Measurements from ENCODE around the gene CBLC.
"Not testable (repeated sequence)": the region's sequence is repeated elsewhere in the genome, so short reads cannot be mapped to it uniquely, and the experiment has no call there.

CBLC gene

DNA sequence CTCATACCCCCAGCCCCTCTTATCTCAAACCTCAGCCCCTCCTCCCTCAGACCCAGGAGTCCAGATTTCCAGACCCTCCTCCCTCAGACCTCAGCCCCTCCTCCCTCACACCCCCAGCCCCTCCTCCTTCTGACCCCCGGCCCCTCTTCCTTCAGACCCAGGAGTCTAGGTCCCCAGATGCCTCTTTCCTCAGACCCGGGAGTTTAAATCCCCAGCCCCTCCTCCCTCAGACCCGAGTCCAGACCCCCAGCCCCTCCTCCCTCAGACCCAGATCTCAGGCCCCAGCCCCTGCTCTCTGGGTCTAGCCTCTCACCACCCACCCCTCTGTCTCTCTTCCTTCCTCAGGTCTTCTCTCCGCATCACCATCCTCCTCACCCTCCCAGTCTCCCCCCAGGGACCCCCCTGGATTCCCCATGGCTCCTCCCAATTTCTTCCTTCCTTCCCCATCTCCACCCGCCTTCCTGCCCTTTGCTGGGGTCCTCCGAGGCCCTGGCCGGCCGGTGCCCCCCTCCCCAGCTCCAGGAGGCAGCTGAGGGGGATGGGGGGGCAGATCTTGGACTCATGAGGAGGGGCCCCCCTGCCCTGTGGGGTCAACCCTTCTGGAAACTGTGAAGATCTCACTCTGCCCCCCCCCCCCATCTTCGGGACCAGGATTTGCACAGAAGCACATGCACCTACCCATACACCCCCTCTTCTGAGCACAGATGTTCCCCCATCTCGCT is 18.4 kb upstream of the CBLC start:
- DNase-seq (ENCODE audit: extremely low read depth in 1 of 2, low read depth in 1 of 2), result no peak

DNA sequence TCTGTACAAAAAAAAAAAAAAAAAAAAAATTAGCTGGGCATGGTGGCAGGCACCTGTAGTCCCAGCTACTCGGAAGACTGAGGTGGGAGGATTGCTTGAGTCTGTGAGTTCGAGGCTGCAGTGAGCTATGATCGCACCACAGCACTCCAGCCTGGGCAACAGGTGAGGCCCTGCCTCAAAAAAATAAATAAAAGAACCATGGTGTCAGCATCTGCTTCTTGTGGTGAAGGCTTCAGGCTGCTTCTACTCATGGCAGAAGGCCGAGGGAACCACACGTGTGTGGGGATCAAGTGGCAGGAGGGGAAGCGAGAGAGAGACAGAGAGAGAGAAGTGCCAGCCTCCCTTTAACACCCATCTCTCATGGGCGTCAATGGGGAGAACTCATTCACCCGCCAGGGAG is 15.7 kb upstream of the CBLC start:
- DNase-seq (ENCODE audit: extremely low read depth in 1 of 2, low read depth in 1 of 2), result no peak

DNA sequence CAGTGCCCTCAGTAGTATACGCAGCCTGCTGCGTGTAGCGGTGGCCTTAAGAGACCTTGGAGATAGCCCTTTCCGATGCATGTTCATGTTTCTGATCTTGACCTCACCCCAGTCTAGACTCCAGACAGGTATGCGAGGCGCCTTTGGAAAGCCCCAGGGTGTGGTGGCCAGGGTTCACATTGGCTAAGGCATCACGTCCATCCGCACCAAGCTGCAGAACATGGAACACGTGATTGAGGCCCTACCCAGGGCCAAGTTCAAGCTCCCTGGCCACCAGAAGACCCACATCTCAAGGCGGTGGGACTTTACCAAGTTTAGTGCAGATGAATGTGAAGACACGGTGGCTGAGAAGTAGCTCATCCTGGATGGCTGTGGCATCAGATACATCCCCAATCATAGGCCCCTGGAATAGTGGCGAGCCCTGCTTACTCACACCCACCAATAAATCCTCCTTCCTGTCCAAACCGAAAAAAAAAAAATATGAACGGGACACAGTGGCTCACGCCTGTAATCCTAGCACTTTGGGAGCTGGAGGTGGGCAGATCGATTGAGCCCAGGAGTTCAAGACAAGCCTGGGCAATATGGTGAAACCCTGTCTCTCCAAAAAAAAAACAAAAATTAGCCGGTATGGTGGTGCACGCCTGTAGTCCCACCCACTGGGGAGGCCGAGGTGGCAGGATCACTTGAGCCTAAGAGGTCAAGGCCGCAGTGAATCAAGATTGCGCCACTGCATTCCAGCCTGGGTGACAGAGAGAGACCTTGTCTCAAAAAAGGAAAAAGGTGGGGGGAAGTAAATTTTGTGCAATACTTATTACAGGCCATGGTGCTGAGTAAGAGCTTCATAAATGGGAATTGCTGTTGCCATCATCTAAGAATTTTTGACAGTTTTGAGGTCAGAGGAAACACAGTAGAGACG is 12.4 kb upstream of the CBLC start:
- no peak for DNase-seq (ENCODE audit: extremely low read depth in 1 of 2, low read depth in 1 of 2)

DNA sequence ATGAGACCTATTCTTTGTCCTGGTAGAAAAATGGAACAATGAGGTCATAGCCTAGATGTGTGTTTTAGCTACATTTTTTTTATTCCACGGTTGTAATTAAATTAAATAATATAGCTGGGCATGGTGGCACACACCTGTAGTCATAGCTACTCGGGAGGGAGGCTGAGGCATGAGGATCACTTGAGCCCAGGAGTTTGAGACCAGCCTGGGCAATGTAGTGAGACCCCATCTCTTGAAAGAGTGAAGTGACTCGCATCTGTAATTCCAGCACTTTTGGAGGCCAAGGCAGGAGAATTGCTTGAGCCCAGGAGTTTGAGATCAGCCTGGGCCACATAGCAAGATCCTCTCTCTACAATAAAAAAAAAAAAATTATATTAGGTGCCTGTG is 11.7 kb upstream of the CBLC start:
- DNase-seq (ENCODE audit: extremely low read depth in 1 of 2, low read depth in 1 of 2), result no peak

DNA sequence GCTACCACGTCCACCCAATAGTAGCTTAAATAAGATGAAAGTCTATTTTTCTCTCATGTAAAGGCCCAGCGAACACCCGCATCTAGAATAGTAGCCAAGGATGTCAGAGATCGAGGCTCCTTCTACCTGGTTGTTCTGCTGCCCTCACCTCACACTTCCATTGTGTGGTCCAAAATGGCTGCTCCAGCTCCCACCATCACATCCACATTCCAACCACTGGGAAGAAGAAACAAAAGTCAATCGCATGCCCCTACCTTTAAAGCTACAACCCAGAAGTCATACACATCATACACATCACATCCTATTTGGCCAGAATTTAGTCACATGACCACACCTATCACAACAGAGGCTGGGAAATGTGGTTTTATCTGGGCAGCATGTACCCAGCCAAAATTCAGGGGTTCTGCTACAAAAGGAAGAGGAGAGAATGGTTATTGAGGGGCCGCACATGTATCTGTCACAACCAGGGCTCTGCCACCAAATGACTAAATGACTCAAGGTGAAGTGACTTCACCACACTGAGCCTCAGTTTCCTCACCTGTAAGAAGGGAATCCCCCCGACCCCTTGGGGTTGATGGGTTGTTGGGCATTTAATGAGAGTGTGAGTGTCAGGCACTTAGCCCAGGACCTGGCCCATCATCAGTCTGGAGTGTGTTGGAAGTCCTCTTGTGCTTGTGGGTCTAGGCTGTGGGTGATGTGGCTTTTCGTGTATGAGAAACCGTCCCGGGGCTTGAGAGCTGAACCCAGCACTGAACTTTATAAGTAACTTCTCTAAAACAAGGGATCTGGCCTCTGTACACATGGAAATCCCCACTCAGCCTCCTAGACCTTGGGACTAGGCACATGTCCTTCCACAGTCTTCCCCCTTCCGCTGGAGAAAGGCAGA is 10.2 kb upstream of the CBLC start:
- no peak for DNase-seq (ENCODE audit: extremely low read depth in 1 of 2, low read depth in 1 of 2)

DNA sequence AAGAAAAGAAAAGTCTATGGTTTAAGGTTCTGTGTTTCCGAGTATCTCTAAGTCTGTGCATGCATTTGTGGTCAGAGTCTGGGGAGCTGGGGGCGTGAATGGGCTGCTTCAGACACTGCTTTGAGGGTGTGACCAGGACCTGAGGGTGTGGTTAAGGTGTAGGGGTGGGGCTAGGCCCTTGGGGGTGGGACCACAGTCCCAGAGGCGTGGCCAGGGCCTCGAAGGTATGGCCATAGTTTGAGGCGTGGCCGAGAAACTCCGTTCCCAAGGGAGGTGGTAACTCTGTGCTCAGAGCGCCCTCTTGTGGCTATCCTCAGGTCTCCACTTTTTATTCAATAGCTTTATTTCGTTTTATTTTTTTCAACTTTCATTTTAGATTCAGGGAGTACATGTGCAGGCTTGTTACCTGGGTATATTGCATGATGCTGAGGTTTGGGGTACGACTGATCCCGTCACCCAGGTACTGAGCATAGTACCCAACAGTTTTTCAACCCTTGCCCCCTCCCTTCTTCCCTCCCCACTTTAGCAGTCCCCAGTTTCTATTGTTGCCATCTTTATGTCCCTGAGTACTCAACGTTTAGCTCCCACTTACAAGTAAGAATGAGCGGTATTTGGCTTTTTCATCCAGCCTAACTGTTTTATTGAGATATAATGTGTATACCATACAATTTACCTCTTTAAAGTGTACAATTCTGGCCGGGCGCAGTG is 7.0 kb upstream of the CBLC start:
- peak; percentile 94 to 98 for DNase-seq (ENCODE audit: extremely low read depth in 1 of 2, low read depth in 1 of 2)

DNA sequence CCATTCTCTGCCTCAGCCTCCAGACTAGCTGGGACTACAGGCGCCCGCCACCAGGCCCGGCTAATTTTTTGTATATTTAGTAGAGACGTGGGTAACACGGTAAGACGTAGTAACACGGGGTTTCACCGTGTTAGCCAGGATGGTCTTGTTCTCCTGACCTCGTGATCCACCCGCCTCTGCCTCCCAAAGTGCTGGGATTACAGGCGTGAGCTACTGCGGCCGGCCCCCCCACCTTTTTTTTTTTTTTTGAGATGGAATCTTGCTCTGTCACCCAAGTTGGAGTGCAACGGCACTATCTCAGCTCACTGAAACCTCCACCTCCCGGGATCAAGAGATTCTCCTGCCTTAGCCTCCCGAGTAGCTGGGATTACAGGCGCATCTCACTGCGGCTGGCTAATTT is 5.5 kb upstream of the CBLC start:
- not testable (repeated sequence) for DNase-seq (ENCODE audit: extremely low read depth in 1 of 2, low read depth in 1 of 2)

DNA sequence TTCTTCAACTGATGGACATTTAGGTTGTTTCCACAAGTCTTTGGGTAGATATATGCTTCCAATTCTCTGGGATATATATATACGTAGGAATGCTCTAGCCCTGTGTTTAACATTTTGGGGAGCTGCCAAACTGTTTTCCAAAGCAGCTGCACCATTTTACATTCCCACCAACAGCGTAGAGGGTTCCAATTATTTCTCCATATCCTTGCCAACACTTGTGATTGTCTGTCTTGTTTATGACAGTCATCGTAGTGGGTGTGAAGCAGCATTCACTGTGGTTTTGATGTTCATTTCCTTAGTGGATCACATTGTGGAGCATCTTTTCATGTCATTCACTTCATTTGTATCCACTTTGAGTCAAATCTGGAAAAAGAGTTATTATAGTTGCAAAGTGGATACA is 4.7 kb upstream of the CBLC start:
- DNase-seq (ENCODE audit: extremely low read depth in 1 of 2, low read depth in 1 of 2), result no peak

DNA sequence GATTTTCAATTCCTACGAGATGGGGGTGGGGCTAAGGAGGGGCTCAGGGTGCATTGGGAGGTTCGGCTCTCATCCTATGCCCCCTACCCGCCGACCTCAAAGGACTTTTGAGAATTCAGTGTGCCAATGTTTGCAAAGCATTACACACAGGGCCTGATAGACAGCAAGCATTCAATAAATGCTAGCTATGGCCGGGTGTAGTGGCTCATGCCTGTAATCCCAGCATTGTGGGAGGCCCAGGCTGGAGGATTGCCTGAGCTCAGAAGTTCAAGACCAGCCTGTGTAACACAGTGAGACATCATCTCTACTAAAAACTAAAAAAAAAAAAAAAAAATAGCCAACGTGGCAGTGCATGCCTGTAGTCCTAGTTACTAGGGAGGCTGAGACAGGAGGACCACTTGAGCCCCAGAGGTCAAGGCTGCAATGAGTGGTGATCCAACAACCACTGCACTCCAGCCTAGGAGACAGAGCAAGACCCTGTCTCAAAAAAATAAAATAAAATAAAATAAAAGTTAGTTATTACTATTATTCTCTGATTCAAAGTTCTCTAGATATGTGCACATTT is 1.9 kb upstream of the CBLC start:
- DNase-seq (ENCODE audit: extremely low read depth in 1 of 2, low read depth in 1 of 2), result no peak

DNA sequence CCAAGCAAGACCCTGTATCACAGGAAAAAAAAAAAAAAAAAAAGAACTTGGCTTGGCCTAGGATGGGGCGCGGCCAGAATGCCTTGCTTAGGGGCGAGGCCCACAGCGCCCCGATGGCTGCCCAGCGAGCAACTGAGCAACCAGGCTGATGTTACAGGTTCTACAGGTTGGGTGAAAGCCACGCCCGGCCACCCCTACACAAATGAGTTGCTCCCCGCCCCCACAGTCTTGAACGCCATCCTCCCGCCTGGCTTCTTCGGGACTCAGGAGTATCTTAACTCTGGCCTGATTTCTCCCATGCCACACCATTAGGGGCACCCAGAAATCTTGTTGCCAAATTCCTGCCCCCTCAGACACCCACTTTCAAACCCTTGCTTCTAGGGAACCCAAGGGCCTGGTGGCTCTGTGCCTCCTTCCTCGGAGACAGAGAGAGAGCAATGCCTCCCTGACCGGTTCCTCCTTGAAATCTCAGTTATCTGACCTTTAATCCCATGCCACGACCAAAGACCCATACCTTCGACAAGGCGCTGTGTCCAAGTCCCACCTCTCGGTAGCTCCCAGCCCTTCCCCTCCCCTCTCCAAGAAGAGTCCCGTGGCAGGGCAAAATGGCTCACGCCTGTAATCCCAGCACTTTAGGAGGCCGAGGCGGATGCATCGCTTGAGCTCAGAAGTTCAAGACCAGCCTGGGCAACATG is 1.1 kb upstream of the CBLC start:
- DNase-seq (ENCODE audit: extremely low read depth in 1 of 2, low read depth in 1 of 2), result no peak

DNA sequence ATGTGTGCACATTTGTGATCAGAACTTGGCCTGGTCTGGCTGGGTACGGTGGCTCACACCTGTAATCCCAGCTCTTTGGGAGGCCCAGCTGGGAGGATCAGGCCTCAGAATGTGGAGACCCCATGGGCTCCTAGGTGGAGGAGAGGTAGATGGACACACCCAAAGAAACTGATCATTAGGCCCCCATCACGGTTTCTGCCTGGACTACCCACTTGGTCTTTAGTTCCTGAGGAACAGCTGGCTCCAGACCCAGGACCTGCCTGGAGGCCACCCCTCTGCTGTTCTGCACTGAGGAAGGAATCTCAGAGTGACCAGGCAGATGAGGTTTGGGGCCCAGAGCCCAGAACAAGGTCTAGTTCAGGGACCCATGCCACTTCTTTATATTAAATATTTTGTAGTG is 1.5 kb downstream of the CBLC start:
- DNase-seq (ENCODE audit: extremely low read depth in 1 of 2, low read depth in 1 of 2), result no peak

DNA sequence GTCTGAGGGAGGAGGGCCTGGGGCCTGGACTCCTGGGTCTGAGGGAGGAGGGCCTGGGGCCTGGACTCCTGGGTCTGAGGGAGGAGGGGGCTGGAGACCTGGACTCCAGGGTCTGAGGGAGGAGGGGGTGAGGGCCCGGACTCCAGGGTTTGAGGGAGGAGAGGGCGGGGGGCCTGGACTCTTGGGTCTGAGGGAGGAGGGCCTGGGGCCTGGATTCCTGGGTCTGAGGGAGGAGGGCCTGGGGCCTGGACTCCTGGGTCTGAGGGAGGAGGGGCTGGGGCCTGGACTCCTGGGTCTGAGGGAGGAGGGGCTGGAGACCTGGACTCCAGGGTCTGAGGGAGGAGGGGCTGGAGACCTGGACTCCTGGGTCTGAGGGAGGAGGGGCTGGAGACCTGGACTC is 4.0 kb downstream of the CBLC start:
- DNase-seq (ENCODE audit: extremely low read depth in 1 of 2, low read depth in 1 of 2), result not testable (repeated sequence)

DNA sequence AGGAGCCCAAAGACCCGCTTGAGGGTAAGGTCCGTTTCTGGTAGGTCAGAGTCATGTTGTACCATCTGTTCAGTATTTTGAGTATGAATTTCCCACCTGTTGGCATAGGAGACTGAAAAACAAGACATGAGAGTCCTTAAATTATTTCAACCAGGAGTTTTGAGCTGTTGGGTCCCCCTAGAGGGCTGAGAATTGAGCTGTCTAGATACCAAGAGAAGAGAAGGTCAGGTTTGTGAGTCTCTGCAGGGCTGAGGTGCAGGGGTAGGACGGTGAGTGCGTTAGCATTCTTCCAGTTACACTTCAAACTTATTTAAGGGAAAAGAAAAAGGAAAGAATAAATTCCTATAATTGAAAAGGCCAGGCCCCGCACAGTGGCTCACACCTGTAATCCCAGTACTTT is 5.0 kb downstream of the CBLC start:
- DNase-seq (ENCODE audit: extremely low read depth in 1 of 2, low read depth in 1 of 2), result no peak

DNA sequence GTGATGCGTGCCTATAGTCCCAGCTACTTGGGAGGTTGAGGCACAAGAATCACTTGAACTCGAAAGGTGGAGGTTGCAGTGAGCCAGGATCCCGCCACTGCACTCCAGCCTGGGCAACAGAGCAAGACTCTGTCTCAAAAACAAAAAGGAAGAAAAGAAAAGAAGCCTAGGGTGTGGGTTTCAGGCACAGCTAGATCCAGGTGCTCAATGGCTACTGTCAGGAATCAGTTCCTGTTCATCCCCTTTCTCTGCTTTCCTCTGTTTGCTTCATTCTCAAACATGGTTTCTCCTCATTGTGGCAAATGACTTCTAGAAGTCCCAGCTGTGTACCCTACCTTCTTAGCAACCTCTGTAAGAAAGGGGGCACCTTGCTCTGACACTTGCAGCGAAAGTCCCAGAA is 5.9 kb downstream of the CBLC start:
- DNase-seq (ENCODE audit: extremely low read depth in 1 of 2, low read depth in 1 of 2), result no peak

DNA sequence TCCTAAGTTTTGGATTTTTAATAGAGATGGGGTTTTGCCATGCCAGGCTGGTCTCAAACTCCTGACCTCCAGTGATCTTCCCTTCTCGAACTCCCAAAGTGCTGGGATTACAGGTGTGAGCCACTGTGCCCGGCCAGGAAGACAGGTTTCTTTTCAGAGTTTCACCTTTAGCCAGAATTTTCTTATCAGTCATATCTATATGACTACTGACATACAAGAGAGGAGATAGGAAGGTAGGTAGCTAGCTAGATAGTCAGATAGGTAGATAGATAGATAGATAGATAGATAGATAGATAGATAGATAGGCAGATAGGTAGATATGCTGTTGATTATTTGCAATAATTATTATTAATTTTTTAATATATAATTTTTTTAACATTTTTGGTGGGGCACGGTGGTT is 7.6 kb downstream of the CBLC start:
- DNase-seq (ENCODE audit: extremely low read depth in 1 of 2, low read depth in 1 of 2), result no peak

DNA sequence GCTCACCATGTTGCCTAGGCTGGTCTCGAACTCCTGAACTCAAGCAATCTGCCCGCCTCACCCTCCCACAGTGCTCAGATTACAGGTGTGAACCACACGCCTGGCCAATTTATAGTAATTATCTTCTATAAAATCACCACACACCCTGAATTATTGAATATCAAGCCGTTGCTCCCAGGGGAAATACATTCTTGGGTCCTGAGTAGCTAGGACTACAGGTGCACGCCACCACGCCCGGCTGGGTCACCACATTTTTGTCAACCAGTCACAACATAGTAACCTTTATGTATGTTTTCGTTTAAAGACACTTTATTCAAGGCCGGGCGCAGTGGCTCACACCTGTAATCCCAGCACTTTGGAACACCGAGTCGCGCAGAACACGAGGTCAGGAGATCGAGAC is 8.3 kb downstream of the CBLC start:
- DNase-seq (ENCODE audit: extremely low read depth in 1 of 2, low read depth in 1 of 2), result no peak

DNA sequence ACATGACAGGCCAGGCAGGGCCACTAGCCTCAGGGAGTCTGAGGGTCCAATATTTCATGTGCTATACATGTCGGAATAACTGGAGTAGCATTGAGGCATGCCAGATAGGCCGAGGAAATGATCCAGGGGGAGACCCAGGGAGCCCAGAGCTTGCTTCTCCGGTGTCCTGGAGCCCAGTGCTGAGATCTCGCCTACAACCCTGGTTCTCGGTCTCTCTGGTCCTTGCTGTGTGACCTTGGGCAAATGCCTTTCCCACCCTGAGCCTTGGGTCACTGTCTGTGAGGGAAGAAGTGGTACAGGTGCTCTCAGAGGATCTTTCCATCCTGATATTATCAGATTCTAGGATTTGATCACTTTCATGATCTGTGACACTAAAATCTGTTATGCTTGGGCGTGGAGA is 11.3 kb downstream of the CBLC start:
- DNase-seq (ENCODE audit: extremely low read depth in 1 of 2, low read depth in 1 of 2), result no peak

DNA sequence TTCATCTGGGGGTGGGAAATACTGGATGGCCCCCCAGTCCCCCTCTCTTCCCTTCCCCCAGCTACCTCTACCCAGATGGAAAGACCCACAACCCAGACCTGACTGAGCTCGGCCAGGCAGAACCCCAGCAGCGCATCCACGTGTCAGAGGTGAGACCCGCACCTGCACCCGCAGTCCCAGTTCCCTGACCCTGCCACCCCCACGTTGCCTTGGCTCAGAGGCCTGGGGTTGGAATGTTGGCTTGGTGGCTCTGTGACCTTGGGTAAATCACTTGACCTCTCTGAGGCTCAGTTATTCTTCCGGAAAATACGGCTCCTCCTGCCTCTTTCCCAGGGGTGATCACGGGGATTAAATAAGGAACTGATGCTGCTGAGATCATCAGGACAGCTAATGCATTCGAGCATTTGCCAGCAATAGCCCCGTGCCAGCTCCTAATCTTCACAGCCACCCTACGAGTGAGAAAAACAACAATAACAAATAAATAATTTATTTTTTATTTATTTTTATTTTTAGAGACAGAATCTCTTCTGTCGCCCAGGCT is 12.3 kb downstream of the CBLC start:
- DNase-seq (ENCODE audit: extremely low read depth in 1 of 2, low read depth in 1 of 2), result no peak

DNA sequence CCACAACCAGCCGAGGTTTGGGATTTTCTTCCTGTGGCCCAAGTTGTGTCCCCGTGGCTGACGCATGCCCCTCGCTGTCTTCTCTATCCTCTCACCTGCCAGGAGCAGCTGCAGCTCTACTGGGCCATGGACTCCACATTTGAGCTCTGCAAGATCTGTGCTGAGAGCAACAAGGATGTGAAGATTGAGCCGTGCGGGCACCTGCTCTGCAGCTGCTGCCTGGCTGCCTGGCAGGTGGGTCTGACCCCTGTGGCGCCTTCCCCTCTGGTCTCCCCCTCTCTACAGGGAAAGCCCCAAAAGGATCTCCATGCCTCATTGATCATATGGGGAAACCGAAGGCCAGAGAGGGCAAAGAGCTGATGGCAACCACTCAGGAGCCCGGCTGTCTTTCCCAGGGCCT is 14.6 kb downstream of the CBLC start:
- no peak for DNase-seq (ENCODE audit: extremely low read depth in 1 of 2, low read depth in 1 of 2)

DNA sequence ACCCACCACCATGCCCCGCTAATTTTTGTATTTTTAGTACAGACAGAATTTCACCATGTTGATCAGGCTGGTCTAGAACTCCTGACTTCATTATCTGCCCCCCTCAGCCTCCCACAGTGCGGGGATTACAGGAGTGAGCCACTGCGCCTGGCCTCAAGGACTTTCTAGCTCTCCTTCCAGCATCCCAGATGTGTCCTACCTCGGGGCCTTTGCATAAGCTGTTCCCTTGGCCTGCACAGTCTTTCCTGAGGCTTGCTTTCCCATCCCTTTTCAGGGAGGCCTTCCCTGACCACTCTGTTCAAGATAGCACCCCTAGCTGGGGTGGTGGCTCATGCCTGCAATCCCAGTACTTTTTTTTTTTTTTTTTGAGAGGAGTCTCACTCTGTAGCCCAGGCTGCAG is 16.9 kb downstream of the CBLC start:
- no peak for DNase-seq (ENCODE audit: extremely low read depth in 1 of 2, low read depth in 1 of 2)

Data from activated CD8-positive, alpha-beta memory T cell treated with anti-CD3 and anti-CD28 coated beads for 1 hour (primary cell).